Measurements from ENCODE around the gene RSBN1.

GRCh38 chr1:113761937-113762336, 50.3 kb downstream of the RSBN1 start:
- TF ChIP-seq, protein P1, sequence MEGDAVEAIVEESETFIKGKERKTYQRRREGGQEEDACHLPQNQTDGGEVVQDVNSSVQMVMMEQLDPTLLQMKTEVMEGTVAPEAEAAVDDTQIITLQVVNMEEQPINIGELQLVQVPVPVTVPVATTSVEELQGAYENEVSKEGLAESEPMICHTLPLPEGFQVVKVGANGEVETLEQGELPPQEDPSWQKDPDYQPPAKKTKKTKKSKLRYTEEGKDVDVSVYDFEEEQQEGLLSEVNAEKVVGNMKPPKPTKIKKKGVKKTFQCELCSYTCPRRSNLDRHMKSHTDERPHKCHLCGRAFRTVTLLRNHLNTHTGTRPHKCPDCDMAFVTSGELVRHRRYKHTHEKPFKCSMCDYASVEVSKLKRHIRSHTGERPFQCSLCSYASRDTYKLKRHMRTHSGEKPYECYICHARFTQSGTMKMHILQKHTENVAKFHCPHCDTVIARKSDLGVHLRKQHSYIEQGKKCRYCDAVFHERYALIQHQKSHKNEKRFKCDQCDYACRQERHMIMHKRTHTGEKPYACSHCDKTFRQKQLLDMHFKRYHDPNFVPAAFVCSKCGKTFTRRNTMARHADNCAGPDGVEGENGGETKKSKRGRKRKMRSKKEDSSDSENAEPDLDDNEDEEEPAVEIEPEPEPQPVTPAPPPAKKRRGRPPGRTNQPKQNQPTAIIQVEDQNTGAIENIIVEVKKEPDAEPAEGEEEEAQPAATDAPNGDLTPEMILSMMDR (IDR thresholded peaks at IDR 0.05) = no peak
- no peak for TF ChIP-seq EZH2phosphoT487 (IDR thresholded peaks at IDR 0.05)

All from neural progenitor cell (in vitro differentiated cells).